Hematopoietic multipotent progenitor cell treated with erythropoietin and hydrocortisone succinate and interleukin-3 and kit ligand, for 4 days (in vitro differentiated cells): ENCODE results near the gene TRIM74.
"Not testable (repeated sequence)": the region's sequence is repeated elsewhere in the genome, so short reads cannot be mapped to it uniquely, and the experiment has no call there.

Experiments
- DNase-seq: peaks from one replicate; pipeline ENCODE4 v3.0.0-alpha.2; 2015

TRIM74 gene

GRCh38 chr7:72954563-72955198 is 14.6 kb downstream of the TRIM74 start:
- DNase-seq: not testable (repeated sequence)

GRCh38 chr7:72953901-72954562 is 15.2 kb downstream of the TRIM74 start:
- not testable (repeated sequence) for DNase-seq

GRCh38 chr7:72950432-72950831 is 18.8 kb downstream of the TRIM74 start:
- not testable (repeated sequence) for DNase-seq

- not testable (repeated sequence) for DNase-seq
Observed at GRCh38 chr7:72949686-72950085, 19.6 kb downstream of the TRIM74 start.

GRCh38 chr7:72949276-72949675 is 20.0 kb downstream of the TRIM74 start:
- DNase-seq: not testable (repeated sequence)

GRCh38 chr7:72948714-72949113 is 20.6 kb downstream of the TRIM74 start:
- not testable (repeated sequence) for DNase-seq

GRCh38 chr7:72946130-72946745 is 23.0 kb downstream of the TRIM74 start:
- DNase-seq: not testable (repeated sequence)

- not testable (repeated sequence) for DNase-seq
Observed at GRCh38 chr7:72945597-72945996, 23.7 kb downstream of the TRIM74 start.

- not testable (repeated sequence) for DNase-seq
Observed at GRCh38 chr7:72944937-72945336, 24.3 kb downstream of the TRIM74 start.

- DNase-seq: not testable (repeated sequence)
Observed at GRCh38 chr7:72942956-72943355, 26.3 kb downstream of the TRIM74 start.

GRCh38 chr7:72942022-72942705 is 27.1 kb downstream of the TRIM74 start:
- DNase-seq: not testable (repeated sequence)

- not testable (repeated sequence) for DNase-seq
Observed at GRCh38 chr7:72928216-72928615, 41.0 kb downstream of the TRIM74 start.

- not testable (repeated sequence) for DNase-seq
Observed at GRCh38 chr7:72927791-72928190, 41.5 kb downstream of the TRIM74 start.

- peak; percentile 11 for DNase-seq
Observed at GRCh38 chr7:72925546-72926120, 43.6 kb downstream of the TRIM74 start.

- DNase-seq: peak; percentile 94
Observed at GRCh38 chr7:72924733-72925545, 44.3 kb downstream of the TRIM74 start, which contains the start of gene POM121. Gene POM121 (plus strand): TSS chr7:72925095. CDS start chr7:72925122, 27 bp downstream.

GRCh38 chr7:72924386-72924732 is 44.9 kb downstream of the TRIM74 start:
- no peak for DNase-seq

GRCh38 chr7:72919256-72919775 is 50.0 kb downstream of the TRIM74 start:
- DNase-seq: no peak

- peak; percentile 72 for DNase-seq
Observed at GRCh38 chr7:72914756-72915525, 54.3 kb downstream of the TRIM74 start.

- DNase-seq: not testable (repeated sequence)
Observed at GRCh38 chr7:72913750-72914149, 55.5 kb downstream of the TRIM74 start.

GRCh38 chr7:72911395-72911794 is 57.9 kb downstream of the TRIM74 start:
- DNase-seq: not testable (repeated sequence)
